HEK293 (cell line): ENCODE data around the gene KCNE5.

Experiments used
- CTCF ChIA-PET: fragments of 350-600 bp; formaldehyde crosslinking; extraction: SDS; loops from one replicate; lab custom pipeline; 2021; ENCODE audit warnings: antibody characterized with exemption; lab: Yijun Ruan, JAX
- POLR2A ChIA-PET: fragments of 300-600 bp; formaldehyde crosslinking; extraction: SDS; loops from one replicate; lab custom pipeline; 2020; ENCODE audit warnings: antibody characterized with exemption, inconsistent platforms; lab: Yijun Ruan, JAX
- H3K27ac ChIP-seq: fragments of 200-500 bp; sonication (Bioruptor generic); 2 replicates; pipeline ENCODE4 v1.5.1; 2014; ENCODE audit warnings: low read depth, low read length, control low read depth, inconsistent platforms; ENCODE audit errors: extremely low read depth
- H3K36me3 ChIP-seq, 2 experiments: fragments of 200-500 bp in 1 of 2; sonication (Bioruptor generic) in 1 of 2; 1 replicate in 1 of 2; 2 replicates in 1 of 2; pipeline ENCODE4 v1.5.1; 2014 to 2017; ENCODE audit warnings: inconsistent platforms in 2 of 2, low read length in 2 of 2; ENCODE audit not compliant: control insufficient read depth in 2 of 2, insufficient read depth in 1 of 2
- H3K4me1 ChIP-seq: fragments of 200-500 bp; sonication (Bioruptor generic); 2 replicates; pipeline ENCODE4 v1.5.1; 2014; ENCODE audit warnings: mild to moderate bottlenecking, low read length, inconsistent platforms; ENCODE audit not compliant: control insufficient read depth, insufficient read depth
- H3K4me3 ChIP-seq: 2 replicates; pipeline ENCODE4 v1.5.1; 2011; ENCODE audit warnings: low read depth, mild to moderate bottlenecking, control low read depth, low read length, moderate library complexity
- H3K9me3 ChIP-seq: fragments of 200-500 bp; sonication (Bioruptor generic); 2 replicates; pipeline ENCODE4 v1.5.1; 2014; ENCODE audit warnings: low read depth, low read length, inconsistent platforms; ENCODE audit not compliant: control insufficient read depth, insufficient read depth
- ATF2 ChIP-seq: fragments of 450-650 bp; formaldehyde crosslinking; IDR thresholded peaks from 2 replicates; pipeline ENCODE4 v1.5.1; 2016; ENCODE audit warnings: missing biosample characterization, missing genetic modification characterization, low read depth
- FEZF1 ChIP-seq: fragments of 450-650 bp; formaldehyde crosslinking; IDR thresholded peaks from 2 replicates; pipeline ENCODE4 v1.5.1; 2016; ENCODE audit warnings: missing biosample characterization, missing genetic modification characterization
- KLF16 ChIP-seq: fragments of 450-650 bp; formaldehyde crosslinking; IDR thresholded peaks from 2 replicates; pipeline ENCODE4 v1.5.1; 2017; ENCODE audit warnings: missing biosample characterization, missing genetic modification characterization
- MZF1 ChIP-seq: fragments of 450-650 bp; formaldehyde crosslinking; IDR thresholded peaks from 2 replicates; pipeline ENCODE4 v1.5.1; 2017; ENCODE audit warnings: missing biosample characterization, missing genetic modification characterization, borderline replicate concordance
- OVOL3 ChIP-seq: fragments of 450-650 bp; formaldehyde crosslinking; IDR thresholded peaks from 2 replicates; pipeline ENCODE4 v1.5.1; 2016; ENCODE audit warnings: missing biosample characterization, missing genetic modification characterization
- PATZ1 ChIP-seq: fragments of 450-650 bp; formaldehyde crosslinking; IDR thresholded peaks from 2 replicates; pipeline ENCODE4 v1.5.1; 2016; ENCODE audit warnings: missing biosample characterization, missing genetic modification characterization
- SETDB1 ChIP-seq: IDR thresholded peaks from one replicate; pipeline ENCODE4 v1.6.1; 2017; ENCODE audit warnings: mild to moderate bottlenecking, low read length, moderate library complexity, mixed read lengths; ENCODE audit not compliant: insufficient read length
- TCF7L2 ChIP-seq: IDR thresholded peaks from 2 replicates; pipeline ENCODE4 v1.6.1; 2011; ENCODE audit warnings: low read depth, mild to moderate bottlenecking, inconsistent platforms, low read length, moderate library complexity, borderline replicate concordance
- WT1 ChIP-seq: fragments of 450-650 bp; formaldehyde crosslinking; IDR thresholded peaks from 2 replicates; pipeline ENCODE4 v1.5.1; 2016; ENCODE audit warnings: missing biosample characterization, missing genetic modification characterization
- ZBTB11 ChIP-seq: fragments of 450-650 bp; formaldehyde crosslinking; conservative IDR thresholded peaks from 2 replicates; pipeline ENCODE4 v1.5.1; 2016; ENCODE audit warnings: low read depth, missing biosample characterization, missing genetic modification characterization
- ZBTB17 ChIP-seq: fragments of 450-650 bp; formaldehyde crosslinking; IDR thresholded peaks from 2 replicates; pipeline ENCODE4 v1.5.1; 2016; ENCODE audit warnings: missing biosample characterization, missing genetic modification characterization
- ZNF19 ChIP-seq: fragments of 450-650 bp; formaldehyde crosslinking; IDR thresholded peaks from 2 replicates; pipeline ENCODE4; 2016; ENCODE audit warnings: missing biosample characterization, missing genetic modification characterization, low read depth
- ZNF292 ChIP-seq: fragments of 450-650 bp; formaldehyde crosslinking; IDR thresholded peaks from 2 replicates; pipeline ENCODE4 v1.5.1; 2016; ENCODE audit warnings: low read depth, missing biosample characterization, missing genetic modification characterization, borderline replicate concordance
- ZNF473 ChIP-seq: fragments of 450-650 bp; formaldehyde crosslinking; IDR thresholded peaks from 2 replicates; pipeline ENCODE4 v1.5.1; 2017; ENCODE audit warnings: missing biosample characterization, missing genetic modification characterization
- ZNF707 ChIP-seq: fragments of 450-650 bp; formaldehyde crosslinking; IDR thresholded peaks from 2 replicates; pipeline ENCODE4 v1.5.1; 2016; ENCODE audit warnings: missing biosample characterization, missing genetic modification characterization
- ZSCAN4 ChIP-seq: fragments of 450-650 bp; formaldehyde crosslinking; IDR thresholded peaks from 2 replicates; pipeline ENCODE4 v1.5.1; 2017; ENCODE audit warnings: missing biosample characterization, missing genetic modification characterization
- TF ChIP-seq, protein P1 (sequence below): fragments of 450-650 bp; formaldehyde crosslinking; IDR thresholded peaks from 2 replicates; pipeline ENCODE4 v1.5.1; 2017; ENCODE audit warnings: missing biosample characterization, mild to moderate bottlenecking, missing genetic modification characterization, moderate library complexity
- TF ChIP-seq, protein P2 (sequence below): fragments of 450-650 bp; formaldehyde crosslinking; IDR thresholded peaks from 2 replicates; pipeline ENCODE4 v1.5.1; 2016; ENCODE audit warnings: missing biosample characterization, missing genetic modification characterization
- TF ChIP-seq, protein P3 (sequence below): fragments of 450-650 bp; formaldehyde crosslinking; IDR thresholded peaks from 2 replicates; pipeline ENCODE4 v1.5.1; 2016; ENCODE audit warnings: missing biosample characterization, missing genetic modification characterization, borderline replicate concordance

KCNE5 gene

GRCh38 chrX:109643687-109644086 is 18.7 kb upstream of the KCNE5 start:
- H3K4me1 ChIP-seq, result no peaks in the 10 kb centered on the region
- CTCF ChIA-PET, result interaction anchor here (0.6 to 2.3 kb wide), 4 partner anchors 9 to 275 kb away, joined by 3 to 8 read pairs (median 5); no protein-coding TSS in a partner anchor
- no peaks in the 10 kb centered on the region for H3K36me3 ChIP-seq
- POLR2A ChIA-PET, result no interaction called here
- no peaks in the 10 kb centered on the region for H3K9me3 ChIP-seq
- no peak overlapping the region for H3K27ac ChIP-seq
- TF ChIP-seq ZSCAN4 (tag by site-specific recombination) (no peak), MZF1 (tag by site-specific recombination) (no peak), FEZF1 (tag by site-specific recombination) (no peak), SETDB1 (no peak), WT1 (tag by site-specific recombination) (no peak), ZNF707 (tag by site-specific recombination) (no peak), ZBTB17 (tag by site-specific recombination) (no peak), ZNF19 (tag by site-specific recombination) (no peak), TCF7L2 (no peak), ATF2 (tag by site-specific recombination) (no peak)
- TF ChIP-seq, protein P1, sequence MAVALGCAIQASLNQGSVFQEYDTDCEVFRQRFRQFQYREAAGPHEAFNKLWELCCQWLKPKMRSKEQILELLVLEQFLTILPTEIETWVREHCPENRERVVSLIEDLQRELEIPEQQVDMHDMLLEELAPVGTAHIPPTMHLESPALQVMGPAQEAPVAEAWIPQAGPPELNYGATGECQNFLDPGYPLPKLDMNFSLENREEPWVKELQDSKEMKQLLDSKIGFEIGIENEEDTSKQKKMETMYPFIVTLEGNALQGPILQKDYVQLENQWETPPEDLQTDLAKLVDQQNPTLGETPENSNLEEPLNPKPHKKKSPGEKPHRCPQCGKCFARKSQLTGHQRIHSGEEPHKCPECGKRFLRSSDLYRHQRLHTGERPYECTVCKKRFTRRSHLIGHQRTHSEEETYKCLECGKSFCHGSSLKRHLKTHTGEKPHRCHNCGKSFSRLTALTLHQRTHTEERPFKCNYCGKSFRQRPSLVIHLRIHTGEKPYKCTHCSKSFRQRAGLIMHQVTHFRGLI (tag by site-specific recombination), result no peak
- TF ChIP-seq, protein P2, sequence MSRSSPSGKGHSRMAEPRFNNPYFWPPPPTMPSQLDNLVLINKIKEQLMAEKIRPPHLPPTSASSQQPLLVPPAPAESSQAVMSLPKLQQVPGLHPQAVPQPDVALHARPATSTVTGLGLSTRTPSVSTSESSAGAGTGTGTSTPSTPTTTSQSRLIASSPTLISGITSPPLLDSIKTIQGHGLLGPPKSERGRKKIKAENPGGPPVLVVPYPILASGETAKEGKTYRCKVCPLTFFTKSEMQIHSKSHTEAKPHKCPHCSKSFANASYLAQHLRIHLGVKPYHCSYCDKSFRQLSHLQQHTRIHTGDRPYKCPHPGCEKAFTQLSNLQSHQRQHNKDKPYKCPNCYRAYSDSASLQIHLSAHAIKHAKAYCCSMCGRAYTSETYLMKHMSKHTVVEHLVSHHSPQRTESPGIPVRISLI, result no peak
- TF ChIP-seq, protein P3, sequence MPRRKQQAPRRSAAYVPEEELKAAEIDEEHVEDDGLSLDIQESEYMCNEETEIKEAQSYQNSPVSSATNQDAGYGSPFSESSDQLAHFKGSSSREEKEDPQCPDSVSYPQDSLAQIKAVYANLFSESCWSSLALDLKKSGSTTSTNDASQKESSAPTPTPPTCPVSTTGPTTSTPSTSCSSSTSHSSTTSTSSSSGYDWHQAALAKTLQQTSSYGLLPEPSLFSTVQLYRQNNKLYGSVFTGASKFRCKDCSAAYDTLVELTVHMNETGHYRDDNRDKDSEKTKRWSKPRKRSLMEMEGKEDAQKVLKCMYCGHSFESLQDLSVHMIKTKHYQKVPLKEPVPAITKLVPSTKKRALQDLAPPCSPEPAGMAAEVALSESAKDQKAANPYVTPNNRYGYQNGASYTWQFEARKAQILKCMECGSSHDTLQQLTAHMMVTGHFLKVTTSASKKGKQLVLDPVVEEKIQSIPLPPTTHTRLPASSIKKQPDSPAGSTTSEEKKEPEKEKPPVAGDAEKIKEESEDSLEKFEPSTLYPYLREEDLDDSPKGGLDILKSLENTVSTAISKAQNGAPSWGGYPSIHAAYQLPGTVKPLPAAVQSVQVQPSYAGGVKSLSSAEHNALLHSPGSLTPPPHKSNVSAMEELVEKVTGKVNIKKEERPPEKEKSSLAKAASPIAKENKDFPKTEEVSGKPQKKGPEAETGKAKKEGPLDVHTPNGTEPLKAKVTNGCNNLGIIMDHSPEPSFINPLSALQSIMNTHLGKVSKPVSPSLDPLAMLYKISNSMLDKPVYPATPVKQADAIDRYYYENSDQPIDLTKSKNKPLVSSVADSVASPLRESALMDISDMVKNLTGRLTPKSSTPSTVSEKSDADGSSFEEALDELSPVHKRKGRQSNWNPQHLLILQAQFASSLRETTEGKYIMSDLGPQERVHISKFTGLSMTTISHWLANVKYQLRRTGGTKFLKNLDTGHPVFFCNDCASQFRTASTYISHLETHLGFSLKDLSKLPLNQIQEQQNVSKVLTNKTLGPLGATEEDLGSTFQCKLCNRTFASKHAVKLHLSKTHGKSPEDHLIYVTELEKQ (tag by site-specific recombination), result no peak
- no peak overlapping the region for H3K4me3 ChIP-seq

DNA sequence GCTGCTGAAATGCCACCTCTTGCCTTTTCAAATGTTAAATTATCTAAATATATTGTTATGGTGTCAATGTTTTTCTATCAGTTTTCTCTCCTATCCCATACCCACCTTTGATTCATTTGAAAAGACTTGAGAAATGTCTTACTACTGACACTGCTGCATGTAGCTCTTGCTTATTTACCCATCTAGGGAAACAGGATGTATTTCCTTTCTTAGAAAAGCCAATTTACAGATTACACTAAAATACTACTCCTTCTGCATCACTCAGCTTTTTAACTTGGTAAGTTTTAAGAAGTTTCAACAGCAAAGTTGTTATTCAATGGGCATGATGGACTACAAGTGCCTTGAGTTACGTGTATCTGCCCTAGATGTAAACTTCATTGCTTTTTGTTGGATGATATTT is 13.2 kb upstream of the KCNE5 start:
- H3K27ac ChIP-seq, result no peak overlapping the region
- H3K4me1 ChIP-seq, result no peaks in the 10 kb centered on the region
- ChIA-PET CTCF (interaction anchor here (0.7 to 1.3 kb wide), 3 partner anchors 10 to 246 kb away, joined by 3 to 4 read pairs (median 4); no protein-coding TSS in a partner anchor), POLR2A (no interaction called here)
- no peaks in the 10 kb centered on the region for H3K36me3 ChIP-seq
- no peak for TF ChIP-seq OVOL3
- no peak for TF ChIP-seq ZBTB11 (tag by site-specific recombination)
- no peak for TF ChIP-seq KLF16 (tag by site-specific recombination)
- no peak for TF ChIP-seq ZNF292
- TF ChIP-seq ZNF473, result no peak
- TF ChIP-seq ZNF707 (tag by site-specific recombination), result no peak
- no peak for TF ChIP-seq PATZ1 (tag by site-specific recombination)
- no peaks in the 10 kb centered on the region for H3K9me3 ChIP-seq
- no peak overlapping the region for H3K4me3 ChIP-seq
